ENCODE measurements around the gene AMMECR1L.

GRCh38 chr2:127888772-127889171, 3.0 kb upstream of the AMMECR1L start:
- TF ChIP-seq EZH2 (IDR thresholded peaks at IDR 0.05; ENCODE audit: insufficient read depth, poor library complexity, severe bottlenecking), result no peak
- TF ChIP-seq EZH2phosphoT487 (IDR thresholded peaks at IDR 0.05; ENCODE audit: insufficient read depth, low read depth), result no peak

All from GM23248 (cell line).